LNCAP (cell line): ENCODE results near the gene DET1.

Source experiments
- TF ChIP-seq, protein P1 (sequence below): fragments of 450-650 bp; IDR thresholded peaks from 2 replicates; pipeline ENCODE4 v1.5.1; 2017; ENCODE audit warnings: mild to moderate bottlenecking

Gene DET1

GRCh38 chr15:88533376-88533775 lies 13.1 kb downstream of the DET1 start:
- TF ChIP-seq, protein P1, sequence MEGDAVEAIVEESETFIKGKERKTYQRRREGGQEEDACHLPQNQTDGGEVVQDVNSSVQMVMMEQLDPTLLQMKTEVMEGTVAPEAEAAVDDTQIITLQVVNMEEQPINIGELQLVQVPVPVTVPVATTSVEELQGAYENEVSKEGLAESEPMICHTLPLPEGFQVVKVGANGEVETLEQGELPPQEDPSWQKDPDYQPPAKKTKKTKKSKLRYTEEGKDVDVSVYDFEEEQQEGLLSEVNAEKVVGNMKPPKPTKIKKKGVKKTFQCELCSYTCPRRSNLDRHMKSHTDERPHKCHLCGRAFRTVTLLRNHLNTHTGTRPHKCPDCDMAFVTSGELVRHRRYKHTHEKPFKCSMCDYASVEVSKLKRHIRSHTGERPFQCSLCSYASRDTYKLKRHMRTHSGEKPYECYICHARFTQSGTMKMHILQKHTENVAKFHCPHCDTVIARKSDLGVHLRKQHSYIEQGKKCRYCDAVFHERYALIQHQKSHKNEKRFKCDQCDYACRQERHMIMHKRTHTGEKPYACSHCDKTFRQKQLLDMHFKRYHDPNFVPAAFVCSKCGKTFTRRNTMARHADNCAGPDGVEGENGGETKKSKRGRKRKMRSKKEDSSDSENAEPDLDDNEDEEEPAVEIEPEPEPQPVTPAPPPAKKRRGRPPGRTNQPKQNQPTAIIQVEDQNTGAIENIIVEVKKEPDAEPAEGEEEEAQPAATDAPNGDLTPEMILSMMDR: no peak

DNA sequence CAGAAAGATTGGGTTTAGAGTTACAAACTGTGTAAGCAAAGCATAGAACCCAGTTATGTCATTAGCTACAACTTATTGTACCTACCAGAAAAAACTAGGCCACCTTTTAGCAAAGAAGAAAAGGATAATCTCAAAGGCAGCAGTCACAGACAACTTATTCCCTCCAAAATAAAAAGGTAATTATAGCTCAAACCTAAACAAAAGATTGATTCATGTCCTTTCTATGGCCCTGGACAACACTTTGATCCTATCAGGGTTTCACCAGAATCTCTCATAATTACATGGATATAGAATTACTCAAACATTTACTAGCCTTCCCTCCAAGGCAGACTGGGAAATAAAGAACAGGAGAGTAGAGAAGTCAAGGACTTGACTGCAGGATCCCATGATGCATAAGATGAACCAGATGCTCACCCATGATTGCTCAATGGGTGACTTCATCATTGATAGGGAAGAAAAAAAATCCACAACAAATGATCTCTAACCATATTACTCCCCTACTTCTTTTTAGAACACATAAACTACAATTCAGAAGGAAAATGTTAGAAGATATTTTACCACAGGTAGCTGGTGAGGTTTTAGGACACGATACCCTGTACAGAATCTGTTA lies 17.4 kb downstream of the DET1 start:
- TF ChIP-seq, protein P1: no peak

DNA sequence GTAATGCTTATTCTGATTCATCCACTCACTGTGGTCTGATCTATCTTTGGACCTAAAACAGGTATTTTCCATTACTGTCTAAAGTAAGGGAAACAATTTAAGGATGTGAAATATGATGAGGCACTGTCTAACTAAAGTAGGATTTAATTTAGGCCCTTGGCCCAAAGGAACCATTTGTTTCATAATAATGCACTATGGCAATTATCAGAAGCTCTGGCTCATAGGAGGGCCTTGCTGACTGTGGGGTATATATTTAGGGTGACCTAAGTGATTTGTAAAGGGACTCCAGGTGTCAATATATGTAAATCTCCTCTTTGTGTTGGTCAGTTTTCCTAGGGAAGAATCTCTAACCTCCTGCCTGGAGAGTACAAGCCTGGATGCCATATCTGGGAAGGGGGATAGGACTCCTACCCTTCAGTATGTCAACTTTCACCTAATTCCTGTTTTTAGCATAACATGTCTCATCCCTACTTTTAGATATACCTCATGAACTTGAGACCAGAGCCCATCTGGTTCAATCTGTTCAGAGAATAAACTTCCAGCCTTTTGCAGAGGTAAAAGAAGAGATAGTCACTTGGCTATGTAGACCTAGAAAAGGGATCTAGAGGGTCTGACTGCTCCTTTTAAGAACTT lies 20.1 kb downstream of the DET1 start:
- TF ChIP-seq, protein P1: no peak

DNA sequence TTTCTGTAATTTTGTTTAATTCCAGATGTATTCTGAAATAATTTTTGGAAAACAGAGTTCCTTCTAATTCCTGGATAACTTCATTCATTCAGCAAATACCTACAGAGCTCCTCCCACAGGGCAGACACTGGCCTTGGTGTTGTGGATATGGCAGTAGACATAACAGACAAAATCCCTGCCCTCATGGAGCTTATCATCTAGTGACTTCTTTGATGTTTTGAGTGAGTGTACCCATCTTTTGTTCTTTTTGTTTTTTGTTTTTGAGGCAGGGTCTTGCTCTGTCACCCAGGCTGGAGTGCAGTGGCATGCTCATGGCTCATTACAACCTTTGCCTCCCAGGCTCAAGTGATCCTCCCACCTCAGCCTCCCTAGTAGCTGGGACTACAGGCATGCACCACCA lies 21.1 kb downstream of the DET1 start:
- TF ChIP-seq, protein P1: no peak

DNA sequence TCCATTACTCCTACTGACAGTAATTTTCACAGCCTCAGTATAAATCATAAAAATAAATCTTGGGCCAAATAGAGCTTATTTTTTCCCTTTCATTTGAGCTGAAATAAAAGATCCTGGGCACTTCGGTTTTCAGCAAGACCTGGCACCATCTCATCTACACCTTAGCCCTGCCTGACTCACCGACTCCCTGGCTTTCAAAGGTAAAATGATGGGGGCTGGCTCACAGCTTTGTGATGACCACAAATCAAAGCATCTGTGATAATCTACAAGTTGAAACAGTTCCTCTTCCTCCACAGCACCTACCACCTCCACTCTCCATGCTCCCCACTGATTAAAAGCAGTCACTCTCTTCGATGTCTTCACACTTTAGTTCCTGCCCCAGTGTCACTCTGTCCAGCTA lies 27.6 kb downstream of the DET1 start:
- TF ChIP-seq, protein P1: no peak

DNA sequence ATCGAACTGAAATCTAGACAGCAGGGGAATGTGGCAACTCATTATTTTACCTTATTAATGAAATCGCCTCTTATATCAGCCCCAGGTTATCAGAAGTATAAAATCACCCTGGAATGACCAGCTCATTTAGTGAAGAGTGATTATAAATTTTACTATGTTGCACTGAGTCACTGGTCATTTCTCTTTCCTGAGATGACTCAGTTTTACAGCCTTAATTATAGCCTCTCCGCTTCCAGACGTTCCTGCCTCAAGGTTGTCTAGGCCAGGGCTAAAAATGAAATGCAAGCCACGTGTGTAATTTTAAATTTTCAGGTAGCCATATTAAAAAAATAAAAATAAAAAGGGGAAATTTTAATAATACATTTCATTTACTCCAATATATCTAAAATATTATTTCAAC lies 33.3 kb downstream of the DET1 start:
- TF ChIP-seq, protein P1: no peak

DNA sequence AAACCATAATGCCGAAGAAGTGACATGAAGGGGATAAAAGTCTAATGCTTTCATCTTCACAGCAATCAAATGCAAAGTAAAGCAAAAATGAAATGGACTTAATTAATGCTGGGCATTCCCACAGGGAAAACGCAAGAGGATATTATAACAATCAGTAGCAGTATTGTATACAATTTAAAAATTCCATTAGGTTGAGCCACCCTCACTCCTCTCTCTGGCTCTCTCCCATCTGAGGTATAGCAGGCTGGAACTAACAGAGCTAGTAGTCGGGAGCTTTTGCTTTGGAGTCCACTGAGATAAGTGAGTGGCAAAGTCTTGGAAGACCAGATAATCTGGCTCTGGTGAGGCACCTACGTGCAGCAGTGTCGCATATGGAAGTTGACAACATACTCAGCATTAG lies 33.9 kb downstream of the DET1 start:
- TF ChIP-seq, protein P1: no peak
